ENCODE data around the gene LSS.
"Not testable (repeated sequence)": the region's sequence is repeated elsewhere in the genome, so short reads cannot be mapped to it uniquely, and the experiment has no call there.

The LSS gene

GRCh38 chr21:46185716-46186115 lies 42.9 kb downstream of the LSS start:
- no peak for DNase-seq

GRCh38 chr21:46184625-46185555 lies 43.7 kb downstream of the LSS start:
- peak; percentile 54 for DNase-seq

GRCh38 chr21:46183910-46184624 lies 44.5 kb downstream of the LSS start, which contains the start of gene SPATC1L:
TSS of gene SPATC1L (minus strand) at chr21:46184459. CDS start at chr21:46182816, 1,643 bp downstream.
- DNase-seq: peak; percentile 42

- DNase-seq: not testable (repeated sequence)
Observed at GRCh38 chr21:46183337-46183909, 45.2 kb downstream of the LSS start.

GRCh38 chr21:46182548-46183336 lies 45.8 kb downstream of the LSS start:
- DNase-seq: no peak

- DNase-seq: no peak
Observed at GRCh38 chr21:46181953-46182547, 46.5 kb downstream of the LSS start.

- no peak for DNase-seq
Observed at GRCh38 chr21:46181436-46181835, 47.1 kb downstream of the LSS start.

DNA sequence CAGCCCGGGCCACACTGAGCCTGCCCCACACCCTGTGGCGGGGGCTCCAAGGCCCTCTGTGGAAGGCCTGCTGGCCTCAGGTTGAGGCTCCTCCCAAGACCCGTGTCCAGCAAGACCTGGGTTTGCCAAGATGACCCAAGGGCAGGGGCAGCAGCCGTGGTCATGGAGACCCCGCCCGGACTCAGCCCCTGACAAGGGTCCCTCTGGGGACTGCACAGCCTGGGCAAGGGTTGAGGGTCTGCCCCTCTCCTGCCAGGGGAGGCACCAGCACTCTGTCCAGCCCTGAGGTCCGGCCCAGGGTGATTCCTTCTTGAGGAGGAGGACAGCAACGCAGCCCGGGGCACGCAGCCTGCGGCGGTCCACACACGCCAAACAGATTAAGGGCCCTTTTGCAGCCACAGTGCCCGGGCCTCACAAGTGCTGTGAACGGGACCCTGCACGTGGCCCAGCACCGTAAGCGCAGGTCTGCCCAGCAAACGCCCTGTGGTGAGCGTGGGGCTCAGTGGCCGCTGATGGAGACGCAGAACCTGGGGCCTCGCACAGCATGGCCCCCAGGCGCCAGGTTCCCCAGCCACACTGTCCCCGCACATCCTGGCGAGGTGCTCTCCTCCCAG lies 47.7 kb downstream of the LSS start:
- no peak for DNase-seq

- no peak for DNase-seq
Observed at GRCh38 chr21:46180079-46180722, 48.4 kb downstream of the LSS start.

DNA sequence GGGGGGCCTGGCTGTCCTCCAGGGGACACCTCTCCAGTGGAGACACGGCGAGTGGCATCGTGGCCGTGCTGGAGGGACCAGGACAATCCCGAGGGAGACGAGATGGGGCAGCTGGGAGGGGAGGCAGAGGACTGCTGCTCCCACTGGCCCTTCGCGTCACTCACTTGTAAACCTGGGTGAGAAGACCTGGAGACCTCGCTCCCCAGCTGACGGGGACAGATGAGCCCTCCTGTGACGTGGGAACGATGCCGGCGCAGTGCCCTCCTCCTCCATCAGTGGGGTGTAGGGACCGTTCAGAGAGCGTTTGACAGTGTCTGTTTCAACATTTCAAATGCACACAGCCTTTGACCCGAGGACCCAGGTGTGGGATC lies 48.9 kb downstream of the LSS start:
- DNase-seq: no peak

- no peak for DNase-seq
Observed at GRCh38 chr21:46178961-46179360, 49.6 kb downstream of the LSS start.

GRCh38 chr21:46176443-46177129 lies 52.0 kb downstream of the LSS start:
- DNase-seq: not testable (repeated sequence)

DNA sequence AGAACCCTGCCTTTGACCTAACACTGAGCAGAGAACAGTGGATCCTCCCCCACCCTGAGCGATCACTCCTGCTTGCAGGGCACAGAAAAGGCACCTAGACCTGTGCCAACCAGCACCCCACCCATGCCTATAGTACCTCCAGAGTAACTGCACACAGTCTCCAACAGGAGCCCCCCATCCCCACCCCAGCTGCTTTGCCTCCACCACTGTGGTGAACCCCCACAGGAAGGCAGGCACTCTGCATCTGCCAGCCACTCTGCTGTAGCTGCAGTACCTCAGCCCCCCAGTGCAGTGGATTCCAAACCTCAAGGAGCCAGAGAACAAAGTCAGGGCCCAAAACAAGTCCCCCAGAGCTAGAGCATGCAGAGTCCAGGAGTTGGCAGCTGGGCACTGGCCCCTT lies 55.0 kb downstream of the LSS start:
- DNase-seq: no peak

DNA sequence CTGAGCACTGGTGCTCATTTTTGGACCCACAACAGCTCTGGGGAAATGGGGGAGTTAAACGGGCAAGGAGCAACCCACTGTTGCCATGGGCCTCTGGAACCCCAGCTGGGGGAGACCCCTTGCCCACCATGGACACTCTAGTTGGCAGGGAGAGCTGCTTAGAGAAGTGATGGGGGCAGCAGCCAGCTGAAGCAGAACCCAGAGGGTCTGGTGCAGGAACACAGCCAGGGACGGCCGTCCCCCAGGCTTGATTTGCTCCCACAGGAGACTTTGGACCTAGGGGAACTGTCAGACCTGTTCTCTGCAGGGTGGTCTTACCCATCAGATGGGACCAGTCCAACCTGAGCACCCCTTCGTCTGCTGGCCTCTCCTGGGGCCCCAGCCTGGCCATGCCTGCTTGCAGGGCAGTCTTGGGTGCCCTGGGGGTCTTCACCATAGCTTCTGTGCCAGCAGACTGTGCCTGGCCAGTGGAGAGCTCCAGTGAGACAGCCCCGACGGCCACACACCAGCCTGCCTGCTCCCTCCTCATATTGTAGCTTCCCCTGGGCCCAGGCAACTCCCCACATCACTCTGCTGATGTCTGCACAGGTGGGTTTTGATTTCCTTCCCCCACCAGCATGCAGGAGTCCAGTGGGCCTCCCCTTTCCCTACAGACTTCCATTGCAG lies 55.6 kb downstream of the LSS start:
- DNase-seq: no peak

DNA sequence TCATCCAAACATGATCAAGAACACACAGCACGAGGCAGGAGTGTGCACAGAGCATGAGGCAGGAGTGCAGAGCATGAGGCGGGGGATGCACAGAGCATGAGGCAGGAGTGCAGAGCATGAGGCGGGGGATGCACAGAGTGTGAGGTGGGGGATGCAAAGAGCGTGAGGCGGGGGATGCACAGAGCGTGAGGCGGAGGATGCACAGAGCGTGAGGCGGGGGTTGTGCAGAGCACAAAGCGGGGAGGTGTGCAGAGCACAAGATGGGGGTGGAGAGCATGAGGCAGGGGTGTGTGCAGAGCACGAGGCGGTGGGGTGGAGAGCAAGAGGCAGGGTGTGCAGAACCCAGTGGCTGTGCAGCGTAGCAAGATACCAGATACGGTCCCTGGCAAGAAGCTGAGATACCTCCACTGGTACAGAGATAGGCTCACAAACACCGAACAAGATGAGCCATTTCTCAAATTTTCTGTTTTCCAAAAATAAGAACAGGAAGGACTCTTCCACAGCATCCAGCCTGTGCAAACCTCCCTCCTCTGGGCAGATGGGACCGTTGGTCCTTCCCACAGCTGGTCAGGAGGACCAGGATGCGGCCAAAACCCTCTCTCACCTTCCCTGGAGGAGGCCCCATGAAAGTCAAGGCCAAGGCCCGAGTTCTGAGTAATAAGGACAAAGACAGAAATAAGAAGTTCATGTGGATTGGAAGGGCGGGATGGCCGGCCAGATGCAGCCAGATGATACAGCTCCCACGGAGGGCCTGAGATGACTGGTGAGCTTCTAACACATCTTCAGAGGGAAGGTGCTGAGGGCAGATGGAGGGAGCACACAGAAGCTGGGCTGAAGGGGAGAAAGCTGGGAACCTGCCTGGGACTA lies 56.3 kb downstream of the LSS start:
- no peak for DNase-seq

GRCh38 chr21:46171585-46171984 lies 57.0 kb downstream of the LSS start:
- DNase-seq: no peak

DNA sequence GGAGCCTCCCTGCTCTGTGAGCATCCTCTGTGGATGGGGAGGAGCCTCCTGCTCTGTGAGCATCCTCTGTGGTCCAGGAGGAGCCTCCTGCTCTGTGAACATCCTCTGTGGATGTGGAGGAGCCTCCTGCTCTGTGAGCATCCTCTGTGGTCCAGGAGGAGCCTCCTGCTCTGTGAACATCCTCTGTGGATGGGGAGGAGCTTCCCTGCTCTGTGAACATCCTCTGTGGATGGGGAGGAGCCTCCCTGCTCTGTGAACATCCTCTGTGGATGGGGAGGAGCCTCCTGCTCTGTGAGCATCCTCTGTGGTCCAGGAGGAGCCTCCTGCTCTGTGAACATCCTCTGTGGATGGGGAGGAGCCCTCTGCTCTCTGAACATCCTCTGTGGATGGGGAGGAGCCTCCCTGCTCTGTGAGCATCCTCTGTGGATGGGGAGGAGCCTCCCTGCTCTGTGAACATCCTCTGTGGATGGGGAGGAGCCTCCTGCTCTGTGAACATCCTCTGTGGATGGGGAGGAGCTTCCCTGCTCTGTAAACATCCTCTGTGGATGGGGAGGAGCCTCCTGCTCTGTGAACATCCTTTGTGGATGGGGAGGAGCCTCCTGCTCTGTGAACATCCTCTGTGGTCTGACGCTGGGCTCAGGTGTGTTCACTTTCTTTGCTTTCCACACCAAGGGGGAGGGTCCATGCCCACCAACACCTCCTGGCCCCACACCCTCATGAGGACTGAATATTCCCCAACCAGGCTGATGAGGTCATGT lies 58.0 kb downstream of the LSS start:
- not testable (repeated sequence) for DNase-seq

- DNase-seq: no peak
Observed at GRCh38 chr21:46168659-46169386, 59.8 kb downstream of the LSS start.

Data from NCI-H446 treated with DMSO at 0.1 percent for 48 hours (cell line).